Stimulated activated CD8-positive, alpha-beta memory T cell treated with anti-CD3 and anti-CD28 coated beads, Interleukin-7, amount 100 ng/mL, for 48 hours (primary cell): Measurements from ENCODE around the gene SH3YL1.
A peak's percentile ranks its signal among the peaks of the same experiment; 100 is the strongest.

ENCODE experiments used
- DNase-seq, 2 donors: peaks; one replicate each; pipeline ENCODE4 v3.0.0-alpha.2; 2020; ENCODE audit warnings: low read depth in 1 of 2; ENCODE audit errors: extremely low read depth in 1 of 2

Gene SH3YL1

GRCh38 chr2:228115-228514, 35.7 kb downstream of the SH3YL1 start:
- no peak for DNase-seq

GRCh38 chr2:223971-224760, 39.7 kb downstream of the SH3YL1 start:
- DNase-seq = no peak

- no peak for DNase-seq
Observed at GRCh38 chr2:223451-223850, 40.4 kb downstream of the SH3YL1 start.

- no peak for DNase-seq
Observed at GRCh38 chr2:216068-216467, 47.8 kb downstream of the SH3YL1 start.

GRCh38 chr2:213932-214693, 49.7 kb downstream of the SH3YL1 start:
- no peak for DNase-seq

GRCh38 chr2:211486-212184, 52.2 kb downstream of the SH3YL1 start:
- no peak for DNase-seq

- no peak for DNase-seq
Observed at GRCh38 chr2:210660-211059, 53.2 kb downstream of the SH3YL1 start.

- no peak for DNase-seq
Observed at GRCh38 chr2:209470-209869, 54.4 kb downstream of the SH3YL1 start.

GRCh38 chr2:208335-208734, 55.5 kb downstream of the SH3YL1 start:
- no peak for DNase-seq

GRCh38 chr2:203984-204383, 59.8 kb downstream of the SH3YL1 start:
- no peak for DNase-seq

GRCh38 chr2:203401-203800, 60.4 kb downstream of the SH3YL1 start:
- DNase-seq = no peak

GRCh38 chr2:202945-203344, 60.9 kb downstream of the SH3YL1 start:
- DNase-seq = no peak

- no peak for DNase-seq
Observed at GRCh38 chr2:201648-202433, 62.0 kb downstream of the SH3YL1 start.

- no peak for DNase-seq
Observed at GRCh38 chr2:199041-199966, 64.5 kb downstream of the SH3YL1 start.

- DNase-seq = no peak
Observed at GRCh38 chr2:196406-196805, 67.4 kb downstream of the SH3YL1 start.

GRCh38 chr2:195932-196331, 67.9 kb downstream of the SH3YL1 start:
- no peak for DNase-seq

GRCh38 chr2:193141-193671, 70.6 kb downstream of the SH3YL1 start:
- peak in 1 of 2 donors; percentile 15 for DNase-seq

GRCh38 chr2:191311-192190, 72.3 kb downstream of the SH3YL1 start:
- no peak for DNase-seq

GRCh38 chr2:187825-188224, 76.0 kb downstream of the SH3YL1 start:
- DNase-seq = no peak
